Neutrophil (primary cell): ENCODE data around the gene ANKH.

Experiments
- H3K27ac ChIP-seq: fragments of 200-600 bp; sonication (generic); 2 replicates; pipeline ENCODE4 v1.5.1; 2016; ENCODE audit warnings: mild to moderate bottlenecking, moderate library complexity
- H3K27me3 ChIP-seq: fragments of 200-600 bp; sonication (generic); 2 replicates; pipeline ENCODE4 v1.6.0; 2016; ENCODE audit warnings: mild to moderate bottlenecking
- H3K36me3 ChIP-seq: fragments of 200-600 bp; sonication (generic); 2 replicates; pipeline ENCODE4 v1.5.1; 2017
- H3K4me1 ChIP-seq, 2 experiments: fragments of 200-600 bp in 1 of 2; sonication (generic) in 1 of 2; 1 replicate in 1 of 2; 2 replicates in 1 of 2; pipeline versions ENCODE4 v1.5.1 to v1.6.1; 2013 to 2016; ENCODE audit warnings: low read depth in 1 of 2, low read length in 1 of 2, mild to moderate bottlenecking in 1 of 2, moderate library complexity in 1 of 2; ENCODE audit not compliant: control insufficient read depth in 1 of 2, insufficient read depth in 1 of 2
- H3K4me3 ChIP-seq, 2 experiments: fragments of 200-600 bp in 1 of 2; sonication (generic) in 1 of 2; 1 replicate in 1 of 2; 2 replicates in 1 of 2; pipeline ENCODE4 v1.5.1; 2013 to 2016; ENCODE audit warnings: low read depth in 1 of 2, low read length in 1 of 2, mild to moderate bottlenecking in 1 of 2, moderate library complexity in 1 of 2
- H3K9me3 ChIP-seq: fragments of 200-600 bp; sonication (generic); 2 replicates; pipeline ENCODE4 v1.5.1; 2016
- TF ChIP-seq, protein P1 (sequence below): fragments of 200-600 bp; sonication (generic); IDR thresholded peaks from 2 replicates; pipeline ENCODE4 v1.5.1; 2016; ENCODE audit warnings: antibody characterized with exemption

ANKH gene

GRCh38 chr5:14655146-14655741, 216.3 kb downstream of the ANKH start:
- H3K4me3 ChIP-seq: no peak overlapping the region
- H3K27ac ChIP-seq: no peak overlapping the region
- H3K9me3 ChIP-seq: no peaks in the 10 kb centered on the region
- TF ChIP-seq, protein P1, sequence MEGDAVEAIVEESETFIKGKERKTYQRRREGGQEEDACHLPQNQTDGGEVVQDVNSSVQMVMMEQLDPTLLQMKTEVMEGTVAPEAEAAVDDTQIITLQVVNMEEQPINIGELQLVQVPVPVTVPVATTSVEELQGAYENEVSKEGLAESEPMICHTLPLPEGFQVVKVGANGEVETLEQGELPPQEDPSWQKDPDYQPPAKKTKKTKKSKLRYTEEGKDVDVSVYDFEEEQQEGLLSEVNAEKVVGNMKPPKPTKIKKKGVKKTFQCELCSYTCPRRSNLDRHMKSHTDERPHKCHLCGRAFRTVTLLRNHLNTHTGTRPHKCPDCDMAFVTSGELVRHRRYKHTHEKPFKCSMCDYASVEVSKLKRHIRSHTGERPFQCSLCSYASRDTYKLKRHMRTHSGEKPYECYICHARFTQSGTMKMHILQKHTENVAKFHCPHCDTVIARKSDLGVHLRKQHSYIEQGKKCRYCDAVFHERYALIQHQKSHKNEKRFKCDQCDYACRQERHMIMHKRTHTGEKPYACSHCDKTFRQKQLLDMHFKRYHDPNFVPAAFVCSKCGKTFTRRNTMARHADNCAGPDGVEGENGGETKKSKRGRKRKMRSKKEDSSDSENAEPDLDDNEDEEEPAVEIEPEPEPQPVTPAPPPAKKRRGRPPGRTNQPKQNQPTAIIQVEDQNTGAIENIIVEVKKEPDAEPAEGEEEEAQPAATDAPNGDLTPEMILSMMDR: no peak
- no peaks in the 10 kb centered on the region for H3K4me1 ChIP-seq
- H3K27me3 ChIP-seq: peaks cover 32% of the 10 kb centered on the region
- no peaks in the 10 kb centered on the region for H3K36me3 ChIP-seq
